ENCODE results near the gene NFATC2IP.

DNA sequence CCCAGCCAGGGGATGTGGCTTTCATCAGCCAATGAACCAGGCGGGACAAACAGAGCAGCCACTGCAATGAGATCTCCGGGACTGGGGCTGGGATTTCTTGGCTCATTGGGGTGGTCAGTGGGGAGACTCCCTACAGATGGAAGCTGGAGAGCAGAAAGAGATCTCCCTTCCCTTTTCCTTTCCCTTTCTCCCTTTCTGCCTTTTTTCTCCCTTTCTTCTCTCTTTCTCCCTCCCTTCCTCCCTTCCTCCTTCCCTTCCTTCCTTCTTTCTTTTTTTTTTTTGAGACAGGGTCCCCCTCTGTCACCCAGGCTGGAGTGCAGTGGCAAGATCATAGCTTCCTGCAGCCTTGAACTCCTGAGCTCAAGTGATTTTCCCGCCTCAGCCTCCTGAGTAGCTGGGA lies 48.1 kb downstream of the NFATC2IP start:
- no peak for TF ChIP-seq CTCF (IDR thresholded peaks at IDR 0.05)
- no peak for TF ChIP-seq POLR2A (IDR thresholded peaks at IDR 0.05)
